A549 (cell line): ENCODE data around the gene CCDC87.

Experiments used
- CTCF ChIP-seq: fragments of >200 bp; sonication (Bioruptor Twin); formaldehyde crosslinking; IDR thresholded peaks from 3 replicates; pipeline ENCODE4 v1.5.1; 2016
- GATA3 ChIP-seq: IDR thresholded peaks from 2 replicates; pipeline ENCODE4 v1.6.1; 2012; ENCODE audit warnings: borderline replicate concordance
- POLR2A ChIP-seq: IDR thresholded peaks from 2 replicates; pipeline ENCODE4 v1.6.1; 2012; ENCODE audit warnings: mild to moderate bottlenecking, low read length

GRCh38 chr11:66559866-66560676, 32.8 kb downstream of the CCDC87 start:
- TF ChIP-seq POLR2A (no peak), CTCF (no peak), GATA3 (no peak)
